HG02943 (cell line): ENCODE measurements around the gene LSS.
"Not testable (repeated sequence)": the region's sequence is repeated elsewhere in the genome, so short reads cannot be mapped to it uniquely, and the experiment has no call there.

ENCODE experiments used
- ATAC-seq: cut with Tn5 transposase; IDR thresholded peaks from one replicate; pipeline ENCODE4 v1.9.1; 2021; ENCODE audit warnings: mild to moderate bottlenecking, low read depth, moderate library complexity; ENCODE audit not compliant: unreplicated experiment

Gene LSS

GRCh38 chr21:46207006-46207919 is 21.3 kb downstream of the LSS start:
- no peak for ATAC-seq

GRCh38 chr21:46206163-46207005 is 22.2 kb downstream of the LSS start:
- ATAC-seq: no peak

- ATAC-seq: no peak
Observed at GRCh38 chr21:46205766-46206162, 22.8 kb downstream of the LSS start.

- ATAC-seq: no peak
Observed at GRCh38 chr21:46205166-46205565, 23.4 kb downstream of the LSS start.

GRCh38 chr21:46203203-46203600 is 25.4 kb downstream of the LSS start:
- no peak for ATAC-seq

- no peak for ATAC-seq
Observed at GRCh38 chr21:46202592-46203202, 25.9 kb downstream of the LSS start.

GRCh38 chr21:46200877-46201803 is 27.4 kb downstream of the LSS start:
- not testable (repeated sequence) for ATAC-seq

- no peak for ATAC-seq
Observed at GRCh38 chr21:46199436-46200373, 28.9 kb downstream of the LSS start.

- ATAC-seq: no peak
Observed at GRCh38 chr21:46196733-46197132, 31.8 kb downstream of the LSS start.

- ATAC-seq: no peak
Observed at GRCh38 chr21:46195595-46196195, 32.9 kb downstream of the LSS start.

GRCh38 chr21:46194374-46195334 is 33.9 kb downstream of the LSS start:
- no peak for ATAC-seq

GRCh38 chr21:46193829-46194373 is 34.7 kb downstream of the LSS start:
- no peak for ATAC-seq

GRCh38 chr21:46191686-46192575 is 36.6 kb downstream of the LSS start:
- no peak for ATAC-seq

- ATAC-seq: no peak
Observed at GRCh38 chr21:46191257-46191685, 37.3 kb downstream of the LSS start.

- ATAC-seq: no peak
Observed at GRCh38 chr21:46190491-46191131, 38.0 kb downstream of the LSS start.
